ENCODE measurements around the gene NRXN2.
A peak's percentile ranks its signal among the peaks of the same experiment; 100 is the strongest.
"Not testable (repeated sequence)": the region's sequence is repeated elsewhere in the genome, so short reads cannot be mapped to it uniquely, and the experiment has no call there.

Gene NRXN2

DNA sequence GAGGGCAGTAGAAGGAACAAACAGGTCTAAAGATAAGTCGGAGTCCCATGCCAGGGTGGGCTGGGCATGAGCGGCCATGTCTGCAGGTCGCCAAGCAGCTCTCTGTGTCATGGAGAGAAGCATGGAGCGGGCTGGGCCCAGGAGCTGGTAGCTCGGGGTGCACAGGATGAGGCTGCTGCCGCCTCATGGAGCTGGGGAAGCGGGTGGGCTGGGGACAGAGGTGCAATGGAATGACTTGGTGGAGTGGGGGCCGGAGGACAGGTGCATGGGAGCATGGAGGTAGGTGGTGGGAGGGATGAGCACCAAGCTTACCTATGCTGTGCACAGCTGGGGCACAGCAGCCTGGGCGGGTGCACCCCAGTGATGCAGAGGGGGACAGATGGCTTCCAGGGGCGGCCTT, 3.6 kb downstream of the NRXN2 start:
- DNase-seq, result no peak

DNA sequence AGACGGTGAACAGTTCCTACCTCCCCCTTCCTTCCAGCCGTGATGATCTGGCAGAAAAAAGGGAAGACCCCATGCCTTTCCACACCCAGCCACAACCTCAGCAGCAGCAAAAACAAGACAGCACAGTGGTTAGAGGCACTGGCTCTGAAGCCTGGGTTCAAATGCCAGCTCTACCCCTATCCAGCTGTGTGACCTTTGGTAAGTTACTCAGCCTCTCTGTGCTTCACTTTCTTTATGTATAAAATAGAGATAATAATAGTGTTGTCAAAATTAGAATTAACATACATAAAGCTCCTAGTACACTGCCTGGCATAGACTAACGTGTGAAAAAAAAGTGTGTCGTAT, 4.2 kb downstream of the NRXN2 start:
- DNase-seq, result no peak

DNA sequence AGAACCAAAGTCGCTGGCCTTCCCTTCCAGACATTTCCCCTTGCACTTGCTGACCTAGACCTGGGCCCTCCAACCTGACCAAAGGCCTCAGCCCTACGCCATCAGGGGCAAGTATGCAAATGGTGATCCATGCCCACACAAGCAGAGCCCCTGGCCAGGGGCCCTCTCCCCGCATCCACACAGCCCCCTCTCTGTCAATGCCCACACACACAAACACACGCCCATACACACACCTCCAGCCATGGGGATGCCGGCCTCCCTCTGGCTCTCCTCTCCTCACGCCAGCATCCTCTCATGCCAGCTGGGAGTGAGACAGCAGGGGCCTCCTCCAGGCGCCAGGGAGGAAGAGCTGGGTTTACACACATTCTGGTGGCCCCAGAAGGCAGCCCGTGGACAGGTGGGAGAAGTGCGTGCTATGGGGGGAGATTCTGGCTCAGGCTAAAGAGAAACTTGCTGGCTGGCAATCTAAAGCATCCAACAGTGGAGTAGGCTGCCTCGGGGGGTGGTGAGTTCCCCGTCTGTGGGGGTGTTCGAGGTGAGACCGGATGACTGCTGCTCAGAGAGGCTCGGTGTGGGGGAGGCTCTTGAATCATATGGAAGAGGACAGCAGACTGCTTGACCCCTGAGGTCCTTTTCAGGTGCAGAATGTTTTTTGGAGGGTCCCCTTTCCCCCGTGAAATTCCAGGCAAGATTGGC, 4.8 kb downstream of the NRXN2 start:
- DNase-seq, result no peak

DNA sequence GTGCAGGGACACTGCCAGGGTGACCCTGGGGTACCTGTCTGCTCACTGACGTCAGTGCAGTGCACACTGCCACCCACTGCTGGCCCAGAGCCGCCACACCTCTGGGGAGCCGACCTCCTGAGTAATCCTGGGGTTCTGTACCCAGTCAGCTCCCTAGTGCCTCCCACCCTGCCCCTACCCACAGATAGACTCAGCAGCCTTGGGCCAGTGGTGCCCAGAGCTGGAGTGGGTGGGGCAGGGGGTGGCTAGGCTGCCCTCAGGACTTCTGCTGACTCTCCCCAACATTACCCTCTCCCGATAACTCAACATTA, 5.8 kb downstream of the NRXN2 start:
- no peak for DNase-seq

DNA sequence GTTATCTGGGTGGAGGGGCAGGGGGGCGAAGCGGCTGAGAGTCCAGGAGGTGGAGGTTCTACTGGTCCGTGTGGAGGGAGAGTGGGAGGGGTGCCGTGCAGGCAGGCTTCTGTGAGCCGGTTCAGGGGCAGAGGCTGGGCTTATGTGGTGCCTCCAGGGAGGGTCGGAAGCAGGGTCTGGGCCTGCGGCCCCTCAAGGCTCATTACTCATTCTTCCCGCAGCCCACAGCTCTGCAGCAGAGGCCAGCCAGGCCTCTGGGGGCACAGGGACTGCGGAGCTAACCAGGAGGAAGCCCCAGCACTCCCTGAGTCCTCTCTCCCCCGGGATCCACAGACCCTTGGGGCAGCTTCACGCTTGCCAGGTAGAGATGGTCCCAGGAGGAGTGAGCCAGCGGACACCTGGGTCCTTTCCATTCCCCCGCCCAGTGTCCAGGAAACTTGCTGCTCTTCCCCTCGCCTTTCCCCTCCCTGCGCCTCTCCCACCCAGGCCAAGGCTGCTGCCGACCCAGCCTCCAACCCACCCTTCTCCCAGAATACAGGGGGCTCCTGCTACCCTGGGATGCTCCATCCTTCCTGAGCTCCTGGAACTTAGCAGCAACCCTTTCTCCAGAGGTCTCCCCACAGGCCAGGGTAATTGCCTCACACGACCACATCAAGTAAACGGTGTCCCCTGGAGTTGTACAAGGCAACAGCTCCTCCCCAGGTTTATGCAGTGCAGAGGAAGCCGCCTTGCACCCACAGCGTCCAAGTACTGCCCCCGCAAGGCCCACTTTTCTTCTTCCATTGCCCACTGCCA, 6.3 kb downstream of the NRXN2 start:
- no peak for DNase-seq

DNA sequence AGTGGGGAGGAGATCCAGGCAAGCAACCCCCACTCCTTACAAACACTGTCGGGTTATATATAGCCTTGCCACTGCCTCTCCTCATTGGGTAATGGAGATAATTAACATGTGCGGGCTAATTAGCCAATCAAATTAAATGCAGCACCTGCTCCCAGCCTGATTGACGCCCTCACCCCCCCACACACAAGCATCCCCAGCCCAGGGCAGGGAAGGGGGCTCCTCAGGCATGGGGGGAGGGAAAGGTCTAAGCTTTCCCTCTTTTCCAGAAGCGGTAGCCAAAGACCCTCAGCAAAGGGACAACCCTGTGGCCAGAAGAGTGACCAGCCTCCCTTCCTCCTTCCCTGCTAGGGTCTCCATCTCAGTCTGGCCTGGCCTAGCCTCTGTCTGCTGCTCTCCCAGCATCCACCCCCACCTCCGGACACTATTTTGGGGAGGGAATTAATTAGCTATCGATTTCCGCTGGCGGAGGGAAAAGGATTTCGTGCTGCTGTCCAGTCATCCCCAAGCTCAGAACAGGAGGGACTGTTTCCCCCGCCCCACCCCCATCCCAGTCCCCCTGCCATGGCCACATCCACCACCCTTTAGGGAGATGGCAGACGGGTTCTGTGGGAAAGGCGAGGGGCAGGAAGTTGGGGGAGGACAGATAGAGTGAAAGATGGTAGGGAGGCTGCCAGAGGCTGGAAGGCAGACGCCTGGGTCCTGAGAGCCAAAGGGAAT, 7.1 kb downstream of the NRXN2 start:
- peak; percentile 28 for DNase-seq

DNA sequence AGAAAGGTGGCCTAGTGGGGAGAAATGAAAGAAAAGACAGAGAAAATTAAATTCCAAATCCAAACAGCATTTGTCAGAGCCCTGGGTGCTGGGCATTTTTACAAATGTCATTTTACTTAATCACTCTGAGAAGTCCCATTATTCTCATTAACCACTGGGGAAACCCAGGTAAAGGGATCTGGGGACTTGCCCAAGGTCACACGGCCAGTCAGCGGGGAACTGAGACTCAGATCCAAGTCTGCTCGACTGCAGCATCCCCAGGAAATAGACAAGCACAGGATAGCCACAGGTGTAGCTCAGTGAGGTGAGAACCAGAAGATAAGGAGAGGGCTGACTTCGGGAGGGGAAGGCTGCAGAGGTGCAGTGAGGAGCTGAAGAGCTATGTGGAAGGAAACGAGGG, 7.9 kb downstream of the NRXN2 start:
- DNase-seq, result no peak

DNA sequence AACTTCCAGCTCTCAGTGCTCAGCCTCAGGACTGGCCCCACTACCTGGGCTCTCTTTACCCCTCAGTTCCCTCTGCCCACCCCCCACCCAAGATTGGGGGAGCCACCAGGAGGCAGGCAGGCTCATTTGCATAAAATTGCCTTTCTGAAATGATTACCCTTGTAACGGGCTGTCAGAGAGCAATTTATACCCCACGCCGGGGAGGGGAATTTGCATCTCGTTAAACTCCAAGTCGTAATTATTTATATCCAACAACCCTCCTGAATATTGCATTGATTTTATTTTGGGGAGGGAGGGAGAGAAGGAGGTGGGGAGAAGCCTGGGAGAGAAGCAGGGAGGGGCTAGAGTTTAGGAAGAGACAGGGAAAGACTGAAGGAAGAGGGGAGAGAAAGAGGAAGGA, 8.3 kb downstream of the NRXN2 start:
- no peak for DNase-seq

DNA sequence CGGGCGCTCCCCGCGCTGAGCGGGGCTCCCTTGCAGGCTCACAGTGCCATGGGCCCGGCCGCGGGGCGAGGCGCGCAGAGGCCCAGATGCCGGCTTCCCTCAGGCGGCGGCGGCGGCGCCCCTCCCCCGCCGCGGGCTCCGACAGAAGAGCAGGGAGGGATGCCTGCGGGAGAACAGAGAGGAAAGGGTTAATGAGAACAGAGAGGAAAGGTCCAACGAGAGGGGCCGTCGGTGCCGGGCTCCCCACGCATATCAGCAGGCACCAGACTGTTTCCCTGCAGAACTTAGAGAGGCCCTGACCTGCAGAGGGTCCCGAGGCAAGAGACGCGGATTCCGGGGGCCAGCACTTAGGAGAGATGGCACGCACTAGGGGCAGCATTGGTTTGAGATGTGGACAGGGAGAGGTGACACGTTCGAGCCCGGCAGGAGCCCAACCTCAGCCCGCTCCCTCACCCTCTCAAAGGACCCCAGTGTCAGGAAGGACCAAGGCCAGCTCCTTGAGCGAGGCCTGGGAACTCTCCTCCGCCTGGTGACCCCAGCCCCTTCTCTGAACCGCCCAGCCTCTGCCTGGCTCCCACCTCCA, 9.1 kb downstream of the NRXN2 start:
- no peak for DNase-seq

DNA sequence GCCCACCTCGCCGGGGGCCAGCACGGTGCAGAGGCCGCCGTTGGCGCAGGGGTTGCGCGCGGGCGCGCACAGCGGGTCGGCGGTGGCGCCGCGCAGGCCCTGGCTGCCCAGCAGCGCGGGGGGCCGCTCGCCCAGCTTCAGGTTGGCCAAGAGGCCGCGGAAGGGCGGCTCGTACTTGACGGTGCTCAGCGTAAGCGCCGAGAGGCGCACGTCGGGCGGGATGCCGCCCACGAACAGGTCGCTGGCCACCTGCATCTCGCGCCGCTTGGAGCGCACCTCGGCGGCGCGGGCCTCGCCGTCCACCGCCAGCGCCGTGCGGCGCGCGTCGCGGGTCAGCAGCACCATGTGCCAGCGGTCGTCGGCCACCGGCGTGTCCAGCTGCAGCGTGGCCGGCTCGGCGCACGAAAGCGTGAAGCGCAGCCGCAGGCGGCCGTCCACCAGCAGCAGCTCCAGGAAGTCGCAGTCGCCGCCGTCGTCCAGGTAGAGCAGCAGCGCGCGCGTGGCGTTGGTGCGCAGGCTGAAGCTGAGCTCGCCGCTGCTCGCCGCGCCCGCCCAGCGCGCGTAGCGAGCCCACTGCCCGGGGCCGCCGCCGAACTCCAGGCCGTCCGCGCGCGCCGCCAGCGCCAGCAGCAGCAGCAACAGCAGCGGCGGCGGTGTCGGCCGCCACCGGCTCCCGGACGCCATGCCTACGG, 9.8 kb downstream of the NRXN2 start:
- no peak for DNase-seq

DNA sequence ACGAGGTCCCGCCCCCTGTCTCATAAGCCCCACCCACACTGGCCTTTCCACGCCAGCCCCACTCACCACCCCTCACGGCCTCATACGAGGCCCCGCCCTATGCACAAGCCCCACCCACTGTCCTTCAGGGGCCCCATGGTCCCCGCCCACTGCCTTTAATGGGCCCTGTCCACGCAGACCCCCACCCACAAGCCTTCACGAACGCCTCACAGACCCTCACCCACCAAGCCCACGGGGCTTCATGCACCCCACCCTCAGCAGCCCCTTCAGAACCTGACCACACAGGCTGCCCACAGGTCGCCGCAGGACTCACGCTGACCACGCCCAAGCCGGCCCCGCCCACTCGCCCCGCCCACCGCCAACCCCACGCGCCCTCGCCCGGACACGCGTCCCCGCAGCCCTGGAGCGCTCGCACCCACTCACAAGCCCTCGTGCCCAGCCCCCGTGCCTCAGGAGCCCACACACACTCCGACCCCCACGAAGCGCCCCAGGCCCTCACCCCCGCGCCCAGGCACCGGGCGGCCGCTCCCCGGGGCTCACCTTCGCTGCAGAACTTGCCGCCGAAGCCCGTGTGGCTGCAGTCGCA, 10.5 kb downstream of the NRXN2 start:
- DNase-seq, result no peak

DNA sequence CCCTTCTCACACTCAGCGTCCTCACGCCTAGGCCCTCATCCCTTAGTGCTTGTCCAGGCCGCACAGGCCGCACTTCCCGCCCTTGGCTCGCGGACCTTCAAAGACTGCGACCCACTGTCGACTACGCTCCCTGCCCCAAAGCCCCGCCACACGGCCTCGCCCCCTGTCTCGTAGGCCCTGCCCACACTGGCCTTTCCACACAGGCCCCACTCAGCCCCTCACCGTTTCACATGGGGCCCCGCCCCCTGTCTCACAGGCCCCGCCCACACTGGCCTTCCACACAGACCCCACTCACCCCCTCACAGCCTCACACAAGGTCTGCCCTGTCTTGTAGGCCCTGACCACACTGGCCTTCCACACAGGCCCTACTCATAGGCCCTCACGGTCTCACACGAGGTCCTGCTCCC, 11.0 kb downstream of the NRXN2 start:
- DNase-seq, result no peak

DNA sequence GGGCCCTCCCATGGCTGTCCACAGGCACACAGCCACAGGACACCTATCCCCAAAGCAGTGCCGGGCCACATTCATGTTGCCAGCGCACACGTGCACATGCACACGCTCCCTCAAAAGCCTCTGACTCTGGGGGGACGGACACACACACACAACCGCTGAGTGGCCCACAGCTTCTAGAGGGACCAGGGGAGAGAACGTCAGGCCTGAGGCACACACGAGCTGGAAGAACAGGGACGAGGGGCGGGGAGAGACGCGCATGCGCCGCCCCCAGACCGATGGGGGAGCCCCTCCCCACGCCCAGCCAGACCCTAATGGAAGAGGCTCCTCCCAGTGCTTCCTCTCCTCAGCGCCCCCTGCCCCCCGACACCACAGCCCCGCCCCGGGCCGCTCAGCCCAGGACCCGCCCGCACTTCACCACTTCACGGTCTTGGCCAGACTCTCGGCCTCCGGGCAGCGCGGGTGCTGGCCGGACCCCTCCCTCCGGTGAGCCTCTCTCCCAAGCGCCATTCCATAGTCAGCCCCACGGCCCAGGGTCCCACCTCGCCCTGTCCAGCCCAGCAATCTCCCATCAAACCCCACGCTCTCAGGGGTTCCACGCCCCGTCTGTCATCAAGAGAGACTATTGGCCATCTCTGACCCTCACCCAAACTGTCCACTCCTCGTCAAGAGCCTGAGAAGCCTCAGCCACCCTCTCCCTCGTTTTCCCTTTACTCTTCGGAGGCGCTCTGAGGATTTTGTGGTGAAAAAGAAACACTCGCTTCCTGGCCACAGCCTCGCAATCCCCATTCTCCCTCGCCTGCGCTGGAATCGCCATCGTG, 11.7 kb downstream of the NRXN2 start:
- DNase-seq, result no peak

DNA sequence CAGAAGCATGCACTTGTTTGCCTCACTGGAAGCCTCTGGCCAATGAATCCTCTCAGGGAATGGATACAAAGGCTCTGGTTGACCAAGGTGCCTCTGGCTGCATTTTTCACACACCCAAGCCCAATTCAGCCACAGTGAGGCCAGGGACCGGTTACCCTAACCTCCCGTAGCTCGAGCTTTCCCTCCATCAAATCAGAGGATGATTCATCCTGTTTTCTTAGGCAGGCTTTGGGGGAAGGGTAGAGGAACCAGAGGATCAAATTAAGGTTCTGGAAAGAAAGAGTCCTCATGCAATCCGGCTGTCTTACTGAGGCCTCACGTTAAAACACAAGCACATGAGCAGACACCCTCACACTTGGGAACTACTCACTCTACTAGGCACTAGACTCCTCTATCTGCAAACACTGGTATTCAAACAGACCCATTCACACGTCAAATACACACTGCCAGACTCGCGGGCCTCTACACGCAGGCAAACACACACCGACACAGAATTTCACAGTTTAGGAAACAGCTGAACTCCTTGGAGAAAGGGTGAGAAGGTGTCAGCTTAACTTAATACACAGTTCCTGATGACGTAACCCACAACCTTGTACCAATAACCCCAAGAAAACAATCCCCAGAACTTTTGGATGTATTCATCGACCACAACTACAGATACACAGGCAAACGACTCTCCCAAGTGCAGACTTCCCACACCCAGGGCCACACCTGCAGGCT, 12.4 kb downstream of the NRXN2 start:
- no peak for DNase-seq

DNA sequence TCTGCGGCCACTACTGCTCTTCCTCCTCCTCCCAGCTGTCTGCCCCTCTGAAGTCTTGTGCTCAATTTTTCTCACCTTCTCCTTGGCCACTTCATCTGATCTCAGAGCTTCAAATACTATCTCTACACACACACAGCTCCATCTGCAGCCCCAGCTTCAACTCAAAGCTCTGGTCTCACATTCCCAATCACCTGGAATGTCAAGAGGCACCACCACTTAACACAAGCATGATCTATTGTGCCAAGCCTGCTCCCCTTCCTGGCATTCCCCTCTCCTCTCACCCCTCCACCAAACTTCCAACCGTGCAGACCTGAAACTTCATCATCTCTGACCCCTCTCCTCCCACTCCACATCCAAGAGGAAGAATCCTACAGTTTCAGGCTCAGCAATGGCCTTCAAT, 17.5 kb downstream of the NRXN2 start:
- DNase-seq, result no peak

DNA sequence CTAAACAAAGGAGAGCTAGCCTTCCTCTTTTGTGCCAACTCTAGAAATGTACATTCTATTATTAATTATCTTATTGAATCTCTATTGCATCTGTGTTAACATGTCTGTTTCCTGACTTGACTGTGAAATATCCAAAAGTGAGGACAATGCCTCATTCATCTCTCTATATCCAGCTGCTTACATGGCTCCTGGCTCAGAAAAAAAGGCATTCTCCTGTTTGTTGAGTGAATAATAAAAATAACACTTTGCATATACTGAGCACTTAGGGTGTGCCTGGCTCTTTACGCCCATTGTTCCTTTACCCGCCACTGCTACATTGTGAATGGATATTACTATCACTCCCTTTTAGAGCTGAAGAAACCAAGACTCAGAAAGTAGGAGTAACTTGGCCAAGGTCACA, 19.9 kb downstream of the NRXN2 start:
- DNase-seq, result no peak

DNA sequence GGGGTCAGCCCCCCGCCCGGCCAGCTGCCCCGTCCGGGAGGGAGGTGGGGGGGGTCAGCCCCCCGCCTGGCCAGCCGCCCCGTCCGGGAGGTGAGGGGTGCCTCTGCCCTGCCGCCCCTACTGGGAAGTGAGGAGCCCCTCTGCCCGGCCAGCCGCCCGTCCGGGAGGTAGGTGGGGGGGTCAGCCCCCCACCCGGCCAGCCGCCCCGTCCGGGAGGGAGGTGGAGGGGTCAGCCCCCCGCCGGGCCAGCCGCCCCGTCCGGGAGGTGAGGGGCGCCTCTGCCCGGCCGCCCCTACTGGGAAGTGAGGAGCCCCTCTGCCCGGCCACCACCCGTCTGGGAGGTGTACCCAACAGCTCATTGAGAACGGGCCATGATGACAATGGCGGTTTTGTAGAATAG, 21.0 kb downstream of the NRXN2 start:
- DNase-seq, result not testable (repeated sequence)

DNA sequence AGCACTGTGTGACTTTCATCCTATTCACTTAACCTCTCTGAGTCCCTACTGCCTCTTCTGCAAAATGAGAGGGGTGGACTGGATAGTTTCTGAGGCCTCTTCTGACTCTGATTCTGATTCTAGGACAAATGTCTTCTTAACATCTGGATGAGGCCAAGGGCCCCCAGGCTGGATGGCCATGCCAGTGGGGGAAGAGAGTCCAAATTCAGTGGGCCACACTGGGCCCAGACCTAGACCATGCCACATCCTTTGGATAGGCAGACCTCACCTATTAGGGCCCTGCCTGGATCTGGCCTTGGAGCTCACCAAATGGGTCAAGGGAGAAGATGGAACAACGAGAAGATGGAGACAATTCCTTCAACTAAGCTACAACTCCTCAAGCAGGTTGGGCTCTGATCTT, 24.6 kb downstream of the NRXN2 start:
- no peak for DNase-seq

DNA sequence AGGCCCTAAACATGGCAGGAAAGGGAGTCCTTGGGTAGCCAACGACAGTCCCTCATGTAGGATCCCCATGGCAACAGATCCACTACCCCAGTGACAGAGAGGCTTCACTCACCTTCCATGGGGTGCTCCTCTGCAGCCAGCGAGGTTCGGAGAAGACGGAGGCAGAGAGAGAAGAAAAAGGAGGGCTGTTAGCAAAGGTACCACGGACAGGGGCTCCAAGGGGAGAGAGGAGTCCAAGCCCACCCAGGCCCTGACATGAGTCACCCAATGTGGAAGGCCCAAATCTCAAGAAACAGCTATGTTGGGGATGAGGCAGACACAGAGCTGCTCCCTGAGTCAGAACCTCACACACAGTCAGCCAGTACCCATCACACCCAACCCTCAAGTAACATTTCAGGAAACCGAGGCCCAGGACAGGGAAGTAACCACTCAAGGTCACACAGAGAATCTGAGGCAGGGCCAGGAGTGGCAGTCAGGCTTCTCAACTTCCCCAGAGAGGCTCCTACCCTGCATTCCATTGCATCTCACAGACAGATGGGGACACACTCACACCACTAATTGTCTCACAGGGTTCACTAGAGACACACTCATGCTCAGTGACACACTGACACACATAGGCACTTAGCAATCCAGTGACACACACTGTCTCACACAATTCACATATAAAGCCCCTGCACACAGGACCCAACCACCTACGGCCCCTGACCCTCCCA, 25.2 kb downstream of the NRXN2 start:
- no peak for DNase-seq

DNA sequence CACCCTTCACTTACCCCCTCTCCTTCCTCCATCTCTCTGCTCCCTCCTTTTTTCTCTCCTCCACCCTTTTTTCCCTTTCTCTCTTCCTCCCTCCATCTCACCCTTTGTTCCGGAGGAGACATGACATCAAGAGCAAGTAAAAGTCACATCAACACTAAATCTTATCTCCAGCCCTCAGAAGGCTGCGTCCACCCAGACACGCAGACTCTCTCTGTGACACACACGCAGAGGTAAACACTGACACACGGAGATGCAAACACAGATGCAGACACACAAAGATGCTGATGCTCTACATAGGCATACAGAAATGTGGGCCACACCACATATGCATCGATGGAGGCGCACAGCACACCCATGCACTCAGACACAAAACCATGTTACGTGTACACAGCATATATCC, 27.0 kb downstream of the NRXN2 start:
- DNase-seq, result no peak

DNA sequence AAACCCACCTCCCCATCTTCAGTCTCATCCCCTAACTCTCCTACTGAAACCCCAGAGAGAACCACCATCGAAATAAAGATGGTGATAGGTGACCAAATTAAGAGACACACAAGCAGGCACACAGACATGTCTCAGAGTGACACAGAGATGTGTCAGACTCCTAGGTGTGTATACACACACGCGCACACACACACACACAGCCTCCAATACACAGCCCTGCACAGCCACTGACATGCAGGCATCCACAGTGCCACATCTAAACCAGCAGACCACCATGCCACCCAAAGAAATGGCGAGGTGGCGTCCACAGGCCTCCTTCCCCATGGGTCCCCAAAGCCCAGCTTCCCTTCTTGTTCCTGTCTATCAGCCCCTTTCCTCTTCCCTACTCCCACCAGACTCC, 27.4 kb downstream of the NRXN2 start:
- no peak for DNase-seq

Measured in COR-L47 (cell line).